GM21423 (cell line): ENCODE results near the gene C17orf100.

ENCODE experiments used
- ATAC-seq: cut with Tn5 transposase; IDR thresholded peaks from one replicate; pipeline ENCODE4 v1.9.1; 2021; ENCODE audit warnings: mild to moderate bottlenecking, moderate library complexity; ENCODE audit not compliant: unreplicated experiment

Gene C17orf100

GRCh38 chr17:6651354-6651918 is at the start of gene C17orf100, which contains the start of gene MED31:
Gene C17orf100, plus strand, starts transcription at chr17:6651762. Its CDS starts 152 bp downstream, at chr17:6651914.
Gene MED31, minus strand, starts transcription at chr17:6651605. Its CDS starts 77 bp downstream, at chr17:6651528.
- peak; percentile 84 for ATAC-seq

DNA sequence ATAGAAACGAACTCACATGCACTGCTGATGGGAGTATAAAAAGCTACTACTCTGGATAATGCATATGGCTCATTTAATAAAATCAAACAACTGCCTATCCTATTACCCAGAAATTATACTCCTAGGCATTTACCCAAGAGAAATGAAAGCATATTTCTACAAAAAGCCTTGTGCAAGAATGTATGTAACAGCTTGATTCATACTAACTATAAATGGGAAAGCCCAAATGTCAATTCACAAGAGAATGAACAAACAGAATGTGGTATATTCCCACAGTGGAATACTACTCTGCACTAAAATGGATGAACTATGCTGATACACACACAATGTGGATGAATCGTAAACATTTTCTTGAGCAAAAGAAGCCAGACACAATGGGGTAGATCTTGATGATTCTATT is 49.4 kb upstream of the C17orf100 start:
- ATAC-seq = no peak

- ATAC-seq = no peak
Measured at GRCh38 chr17:6603744-6604325, 47.7 kb upstream of the C17orf100 start.

DNA sequence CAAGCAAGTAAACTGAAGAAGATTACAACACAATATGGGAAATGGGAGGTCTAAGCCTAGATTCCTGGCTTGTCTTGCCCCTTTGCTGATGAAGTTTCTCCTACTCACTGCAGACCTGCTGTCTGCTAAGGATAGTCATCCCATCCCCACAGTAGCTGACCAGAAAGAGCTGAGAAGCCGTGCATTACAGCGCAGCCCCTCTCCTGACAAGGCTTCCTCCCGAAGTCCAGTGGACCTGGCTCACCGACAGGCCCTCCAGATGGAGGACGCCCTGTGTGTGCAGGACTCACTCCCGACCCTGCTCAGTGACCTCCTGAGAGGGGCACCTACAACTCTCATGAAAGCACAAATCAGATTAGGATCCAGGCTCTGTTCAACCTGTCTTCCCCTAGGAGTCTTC is 46.4 kb upstream of the C17orf100 start:
- no peak for ATAC-seq

- no peak for ATAC-seq
Measured at GRCh38 chr17:6608321-6608720, 43.2 kb upstream of the C17orf100 start.

- ATAC-seq = no peak
Measured at GRCh38 chr17:6610011-6610410, 41.6 kb upstream of the C17orf100 start.

DNA sequence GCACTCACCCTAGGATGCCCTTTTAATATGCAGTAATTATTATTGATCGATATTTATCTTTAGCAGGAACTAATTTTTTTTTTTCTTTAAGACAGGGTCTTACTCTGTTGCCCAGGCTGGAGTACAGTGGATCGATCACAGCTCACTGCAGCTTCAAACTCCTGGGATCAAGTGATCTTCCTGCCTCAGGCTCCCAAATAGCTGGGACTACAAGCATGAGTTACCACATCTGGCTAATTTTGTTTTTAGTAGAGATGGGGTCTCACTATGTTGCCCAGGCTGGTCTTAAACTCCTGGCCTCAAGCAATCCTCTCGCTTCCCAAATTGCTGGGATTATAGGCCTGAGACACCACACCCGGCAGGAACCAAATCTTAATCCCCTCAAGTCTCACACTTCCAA is 40.3 kb upstream of the C17orf100 start:
- no peak for ATAC-seq

DNA sequence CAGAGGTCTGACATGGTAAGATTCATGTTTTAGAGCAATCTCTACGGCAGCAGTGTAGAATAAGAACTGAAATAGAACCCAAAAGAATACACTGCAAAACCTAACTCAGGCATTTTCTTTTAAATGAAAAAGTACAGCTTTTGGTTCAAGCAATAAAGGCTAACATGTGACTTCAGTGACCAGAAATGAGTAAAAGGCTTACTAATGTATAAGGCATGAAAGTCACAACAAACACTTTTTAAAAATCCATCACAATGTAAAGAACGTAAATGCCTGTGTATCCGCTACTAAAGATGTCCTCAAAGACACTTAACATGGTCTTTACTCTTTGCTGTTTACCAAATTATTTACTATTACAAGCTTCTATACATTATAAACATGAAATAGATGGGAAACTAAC is 27.6 kb upstream of the C17orf100 start:
- ATAC-seq = no peak

DNA sequence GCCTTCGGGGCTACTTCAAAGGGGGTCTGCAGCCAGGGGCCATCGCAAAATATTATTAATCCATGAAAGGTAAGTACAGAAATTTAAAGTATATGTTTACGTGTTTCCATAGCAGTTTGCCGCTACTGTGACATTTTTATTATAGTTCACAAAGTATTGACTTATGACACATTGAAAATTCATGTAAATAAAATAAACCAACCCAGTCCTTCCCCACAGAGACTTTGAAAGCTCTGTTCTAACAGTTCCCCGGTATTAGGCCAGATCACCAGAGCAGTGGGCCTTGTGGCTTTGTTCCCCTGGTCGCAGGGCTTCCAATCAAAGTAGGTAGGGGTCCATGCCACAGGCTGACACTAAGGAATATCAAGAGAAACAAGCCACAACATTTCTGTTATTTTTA is 24.9 kb upstream of the C17orf100 start:
- no peak for ATAC-seq

- ATAC-seq = no peak
Measured at GRCh38 chr17:6627019-6627418, 24.5 kb upstream of the C17orf100 start.

GRCh38 chr17:6630390-6630789 is 21.2 kb upstream of the C17orf100 start:
- ATAC-seq = no peak

GRCh38 chr17:6632530-6632929 is 19.0 kb upstream of the C17orf100 start:
- ATAC-seq = no peak

- no peak for ATAC-seq
Measured at GRCh38 chr17:6633263-6633662, 18.3 kb upstream of the C17orf100 start.

GRCh38 chr17:6636105-6636504 is 15.5 kb upstream of the C17orf100 start:
- ATAC-seq = no peak

DNA sequence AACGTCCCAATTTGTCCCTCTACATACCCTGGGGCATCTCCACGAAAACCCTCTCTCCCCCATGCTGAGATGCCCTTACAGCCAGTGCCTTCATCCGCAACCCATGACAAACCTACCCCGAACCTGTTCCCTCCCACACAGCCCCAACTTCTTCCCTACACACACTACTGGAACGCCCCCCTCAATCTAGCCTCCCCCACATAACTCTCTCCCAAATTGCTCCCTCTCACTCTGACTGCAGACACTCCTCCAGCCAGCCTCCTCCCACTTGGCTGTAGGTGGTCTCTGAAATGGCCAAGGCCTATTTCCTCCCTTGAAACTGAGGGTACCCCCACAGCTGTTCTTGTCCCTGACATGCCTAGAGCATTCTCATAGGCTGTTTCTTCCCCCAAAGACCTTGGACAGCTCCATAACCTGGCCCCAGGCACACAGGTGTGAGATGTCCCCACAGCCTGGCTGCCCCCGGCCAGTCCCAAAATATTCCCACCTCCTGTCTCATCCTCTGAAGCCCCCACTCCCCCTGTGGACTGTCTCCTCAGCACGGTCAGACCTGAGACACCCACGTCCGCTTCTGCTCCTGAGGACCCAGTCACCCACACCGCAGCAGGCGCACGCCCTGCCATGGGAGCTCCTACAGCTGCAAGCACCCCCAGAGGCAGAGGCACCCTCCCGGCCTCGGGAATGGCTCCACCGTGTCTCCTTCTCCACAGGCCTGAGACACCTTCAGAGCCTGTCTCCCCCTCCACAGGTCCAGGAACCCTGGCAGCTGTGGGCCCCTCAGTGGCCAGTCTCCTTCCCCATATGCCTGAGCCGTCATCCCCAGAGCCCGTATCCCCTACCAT is 14.7 kb upstream of the C17orf100 start:
- ATAC-seq = no peak

DNA sequence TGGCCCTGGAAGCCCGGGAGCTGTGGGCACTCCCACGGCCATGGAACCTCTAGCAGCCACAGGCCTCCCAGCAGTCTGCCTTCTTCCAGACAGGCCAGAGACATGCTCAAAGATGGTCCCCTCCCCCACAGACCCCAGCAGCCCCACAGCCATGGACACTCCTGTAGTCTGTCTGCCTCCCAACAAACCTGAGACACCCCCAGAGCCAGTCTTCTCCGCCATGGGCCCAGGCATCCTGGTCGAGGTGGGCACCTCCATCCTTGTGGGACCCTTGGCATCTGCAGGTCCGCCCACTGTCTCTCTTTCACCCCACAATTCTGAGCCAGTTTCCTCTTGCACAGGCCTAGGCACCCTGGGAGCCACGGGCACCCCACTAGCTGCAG is 14.1 kb upstream of the C17orf100 start:
- no peak for ATAC-seq

DNA sequence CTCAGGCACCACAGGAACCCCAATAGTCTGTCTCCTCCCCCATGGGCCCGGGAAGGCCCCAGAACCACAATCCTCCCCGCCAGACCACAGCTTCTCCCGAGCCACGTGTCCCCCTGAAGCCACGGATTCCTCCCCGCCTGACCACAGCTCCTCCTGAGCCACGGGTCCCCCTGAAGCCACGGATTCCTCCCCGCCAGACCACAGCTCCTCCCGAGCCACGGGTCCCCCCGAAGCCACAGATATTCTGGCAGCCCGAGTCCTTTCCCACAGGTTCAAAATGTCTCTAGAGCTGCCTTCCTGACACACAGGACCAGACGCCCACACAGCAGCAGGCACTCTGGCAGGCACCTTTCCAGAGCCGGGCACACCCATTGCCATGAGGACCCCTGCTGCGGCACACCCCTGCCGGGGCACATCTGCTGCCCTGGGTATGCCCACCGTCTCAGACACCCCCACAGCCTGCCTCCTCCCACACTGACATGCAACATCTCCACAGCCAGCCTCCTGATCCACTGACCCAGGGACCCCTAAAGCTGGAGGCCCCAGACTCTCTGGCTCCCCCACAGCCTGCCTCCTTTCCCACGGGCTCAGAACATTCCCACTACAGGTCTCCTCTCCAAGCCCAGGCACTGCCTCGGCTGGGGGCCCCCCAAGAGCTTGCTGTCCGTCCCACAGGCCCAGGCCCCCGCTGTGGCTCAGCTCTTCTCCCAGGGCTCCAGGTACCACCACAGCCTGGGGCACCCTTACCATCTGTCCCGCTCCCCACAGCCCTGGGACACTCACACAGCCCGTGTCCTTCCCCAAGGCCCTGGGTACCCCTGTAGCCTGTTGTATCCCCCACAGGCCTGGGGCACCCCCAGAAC is 13.3 kb upstream of the C17orf100 start:
- ATAC-seq = no peak

DNA sequence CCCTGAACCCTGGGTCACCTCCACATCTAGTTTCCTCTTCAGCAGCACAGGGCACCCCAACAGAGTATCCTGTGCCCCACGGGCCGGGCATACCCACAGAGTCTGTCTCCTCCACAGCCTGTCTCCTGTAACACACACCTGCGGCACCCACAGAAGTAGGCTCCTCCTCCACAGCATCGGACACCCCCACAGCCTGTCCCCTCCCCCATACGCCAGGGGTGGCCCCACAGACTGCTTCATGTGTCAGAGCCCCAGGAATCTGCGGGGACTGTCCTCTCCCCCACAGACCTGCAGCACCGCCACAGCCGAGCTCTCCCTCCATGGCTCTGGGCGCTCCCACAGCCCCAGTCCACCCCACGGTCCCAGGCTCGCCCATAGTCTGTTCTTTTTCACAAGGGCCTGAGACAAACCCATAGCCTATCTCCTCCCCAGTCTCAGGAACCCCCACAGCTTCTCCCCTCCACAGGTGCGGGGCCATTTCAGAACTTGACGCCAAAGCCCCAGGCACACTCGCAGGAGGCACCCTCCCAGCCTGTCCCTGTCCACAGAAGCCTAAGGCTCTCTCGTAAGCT is 12.5 kb upstream of the C17orf100 start:
- ATAC-seq = no peak

- ATAC-seq = peak; percentile 12
Measured at GRCh38 chr17:6639586-6640535, 11.7 kb upstream of the C17orf100 start.
